ENCODE results near the gene HEPACAM2. TPM values are rescaled to one million over a fixed set of nuclear protein-coding genes. Genes with fewer than 3 reads are reported as not detected.

The HEPACAM2 gene
- total and polyA plus RNA-seq, 2 of the 8 experiments (the other 6 are each of a cell fraction or from before 2014, with no cell fraction given) = not detected

- peak overlapping the region; percentile 83 for H3K23ac ChIP-seq (ENCODE audit: insufficient read length)
- no peaks in the 10 kb centered on the region for H3K36me3 ChIP-seq (ENCODE audit: control insufficient read depth in 2 of 4, insufficient read depth in 4 of 4, low read length in 3 of 4)
- no peak overlapping the region for H2BK20ac ChIP-seq (ENCODE audit: low read length)
- no peak for TF ChIP-seq CHD1 (IDR thresholded peaks at IDR 0.05; ENCODE audit: low read depth, low read length)
- no peak for TF ChIP-seq GTF2F1 (IDR thresholded peaks at IDR 0.05; ENCODE audit: borderline replicate concordance, low read depth, low read length)
- no peak for TF ChIP-seq CTBP2 (IDR thresholded peaks at IDR 0.05; ENCODE audit: borderline replicate concordance, insufficient read depth, insufficient read length, low read length)
- no peak for TF ChIP-seq PHF8 (conservative IDR thresholded peaks at IDR 0.05; ENCODE audit: low read depth, low read length)
- no peak for TF ChIP-seq EGR1 (IDR thresholded peaks at IDR 0.05; ENCODE audit: borderline replicate concordance, low read depth, low read length)
- TF ChIP-seq POLR2A (IDR thresholded peaks at IDR 0.05; ENCODE audit: control extremely low read depth in 1 of 2, low read depth in 2 of 2, low read length in 2 of 2) = no peak
- TF ChIP-seq NANOG (IDR thresholded peaks at IDR 0.05; ENCODE audit: insufficient read depth, low read depth, low read length, poor library complexity, severe bottlenecking) = no peak
- no peak for TF ChIP-seq SIRT6 (IDR thresholded peaks at IDR 0.05; ENCODE audit: low read length)
- TF ChIP-seq SP1 (IDR thresholded peaks at IDR 0.05; ENCODE audit: low read depth, low read length) = no peak
- no peak overlapping the region for H3K27ac ChIP-seq (ENCODE audit: low read depth, low read length)
- no peaks in the 10 kb centered on the region for H4K20me1 ChIP-seq (replicated peaks in 1 of 2; ENCODE audit: control insufficient read depth in 1 of 2, insufficient read depth in 2 of 2, low read length in 2 of 2)
- POLR2A ChIA-PET (ENCODE audit: partially characterized antibody) = no interaction called here
- no peak overlapping the region for H2BK5ac ChIP-seq (ENCODE audit: low read depth, low read length)
- H2BK120ac ChIP-seq (replicated peaks; ENCODE audit: low read depth, low read length) = no peak overlapping the region
- no peaks in the 10 kb centered on the region for H3K23me2 ChIP-seq (ENCODE audit: low read depth, low read length)
- H2BK12ac ChIP-seq (ENCODE audit: low read depth, low read length) = no peak overlapping the region
- H2AK5ac ChIP-seq (ENCODE audit: low read depth, low read length) = no peak overlapping the region
- no peak overlapping the region for H3K56ac ChIP-seq (replicated peaks; ENCODE audit: insufficient read length, low read depth, low read length)
- H3K18ac ChIP-seq (ENCODE audit: extremely low read depth, low read length) = no peak overlapping the region
- H2AFZ ChIP-seq (ENCODE audit: low read length) = no peak overlapping the region
- H3K27me3 ChIP-seq (replicated peaks in 1 of 4; ENCODE audit: control insufficient read depth in 3 of 4, extremely low read depth in 1 of 4, insufficient read depth in 3 of 4, low read length in 3 of 4) = no peaks in the 10 kb centered on the region
- no peak overlapping the region for H4K8ac ChIP-seq (ENCODE audit: extremely low read depth, insufficient read depth, low read length)
- CTCF ChIA-PET (ENCODE audit: partially characterized antibody) = interaction anchor here (1.2 kb wide), 1 partner anchor 9 kb away, joined by 4 read pairs; no protein-coding TSS in a partner anchor
- H3K4me2 ChIP-seq (ENCODE audit: insufficient read depth in 1 of 2, low read depth in 2 of 2, low read length in 2 of 2) = no peak overlapping the region
- H3K9ac ChIP-seq (replicated peaks in 1 of 4; ENCODE audit: extremely low read depth in 1 of 4, low read depth in 3 of 4, low read length in 3 of 4) = no peak overlapping the region
- H3K79me2 ChIP-seq (ENCODE audit: control insufficient read depth in 1 of 2, insufficient read depth in 2 of 2, low read length in 2 of 2) = no peaks in the 10 kb centered on the region
- peak overlapping the region; percentile 48 for H3K14ac ChIP-seq (ENCODE audit: insufficient read length)
- H3K79me1 ChIP-seq (ENCODE audit: low read depth, low read length) = no peaks in the 10 kb centered on the region
- FAIRE-seq = no peak
- H3K4me3 ChIP-seq (ENCODE audit: extremely low read depth in 1 of 4, insufficient read depth in 2 of 4, low read depth in 3 of 4, low read length in 4 of 4) = no peak overlapping the region
- no peak overlapping the region for H3K4ac ChIP-seq (replicated peaks; ENCODE audit: insufficient read length, low read depth, low read length)
- H3K9me3 ChIP-seq (ENCODE audit: insufficient read depth in 2 of 2, low read depth in 1 of 2, low read length in 1 of 2) = no peaks in the 10 kb centered on the region
- no peak overlapping the region for H4K91ac ChIP-seq (replicated peaks; ENCODE audit: insufficient read length, low read length)
- no peak for DNase-seq (ENCODE audit: low read depth in 1 of 2, low spot score in 2 of 2)
- no peaks in the 10 kb centered on the region for H3K4me1 ChIP-seq (replicated peaks in 1 of 4; ENCODE audit: control insufficient read depth in 3 of 4, insufficient read depth in 4 of 4, low read length in 3 of 4)
- no peak overlapping the region for H2BK15ac ChIP-seq (ENCODE audit: low read length)
- 85% methylated on average over 10 of the region's 10 CpGs; no CpG with 5 or more reads in 1 of the 2 experiments for whole genome bisulfite sequencing, 2 experiments (ENCODE audit: extremely low coverage in 1 of 2, insufficient coverage in 1 of 2, insufficient read length in 1 of 2, insufficient replicate concordance in 2 of 2, low coverage in 1 of 2, low lambda C conversion rate in 2 of 2, missing lambda C conversion rate in 1 of 2)
- no peak overlapping the region for H4K5ac ChIP-seq (ENCODE audit: insufficient read length, low read depth, low read length)
Measured at GRCh38 chr7:93218997-93219827, 7.1 kb downstream of the HEPACAM2 start.
